ENCODE data around the gene TSR1.

TSR1 gene

DNA sequence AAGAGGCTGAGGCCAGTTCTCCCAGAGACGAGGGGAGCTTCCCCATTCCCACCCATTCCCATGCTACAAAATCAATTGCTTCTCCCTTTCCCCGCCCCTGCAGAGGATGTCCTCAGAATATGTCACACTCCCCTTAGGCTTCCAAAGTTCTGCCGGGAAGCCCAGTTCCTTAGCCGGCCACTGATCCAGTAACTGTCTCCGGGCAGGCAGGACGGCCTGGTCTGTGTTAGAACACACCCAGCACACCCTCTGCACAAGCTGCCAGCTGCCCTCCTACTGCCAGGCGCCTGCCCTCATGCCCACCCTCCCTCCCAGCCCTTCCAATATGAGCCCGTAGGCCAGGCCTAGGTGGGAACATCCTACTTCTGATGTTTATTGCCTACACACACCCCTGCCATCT is 32.1 kb upstream of the TSR1 start:
- no peak for DNase-seq

DNA sequence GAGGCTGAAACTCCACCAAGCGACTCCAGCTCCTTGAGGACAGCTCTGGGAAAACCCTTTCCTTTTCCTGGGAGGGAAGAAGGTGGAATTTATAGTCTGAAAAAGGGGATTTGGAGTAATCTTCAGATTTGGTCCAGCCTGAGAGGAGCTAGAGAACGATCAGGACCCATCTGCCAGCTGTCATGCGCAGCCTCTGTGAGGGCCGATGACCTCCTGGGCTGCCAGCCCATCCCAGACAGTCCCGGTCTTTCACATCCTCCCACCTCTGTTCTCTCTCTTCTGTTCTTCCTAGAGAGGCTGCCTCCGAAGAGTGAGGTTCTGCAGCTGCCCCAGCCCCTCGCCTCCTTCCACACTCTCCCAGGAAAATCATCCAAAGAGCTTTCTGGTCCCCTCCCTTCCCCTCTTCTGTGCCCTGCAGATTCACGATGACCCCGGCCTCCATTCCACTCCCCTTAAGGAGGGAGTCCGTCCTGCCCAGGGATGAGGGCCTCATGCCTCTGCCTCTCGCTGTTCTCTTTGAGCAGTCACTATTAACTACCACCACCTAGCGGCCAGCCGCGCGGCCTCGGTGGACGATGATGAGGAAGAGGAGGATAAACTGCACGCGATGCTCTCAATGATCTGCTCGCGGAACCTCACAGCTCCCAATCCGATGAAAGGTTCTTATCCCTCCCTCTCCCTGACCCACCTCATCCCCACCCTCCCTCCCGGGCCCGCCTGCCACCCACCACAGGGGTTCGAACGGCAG is 30.7 kb upstream of the TSR1 start:
- no peak for DNase-seq

DNA sequence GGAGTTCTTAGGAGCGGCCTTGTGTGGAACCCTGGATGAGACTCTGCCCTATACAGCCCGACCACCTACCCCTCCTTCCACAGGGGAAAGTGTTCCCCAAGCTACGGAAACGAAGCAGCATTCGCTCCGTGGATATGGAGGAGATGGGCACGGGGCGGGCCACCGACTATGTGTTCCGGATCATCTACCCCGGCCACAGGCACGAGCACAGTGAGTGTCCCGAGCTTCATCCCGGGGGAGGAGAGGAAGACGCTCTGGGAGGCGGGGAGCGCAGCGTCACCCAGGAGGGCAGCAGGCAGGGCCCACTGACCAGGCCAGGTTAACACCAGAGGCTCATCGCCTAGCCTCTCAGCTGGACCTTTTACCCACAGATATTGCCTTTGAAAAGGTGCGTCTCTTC is 28.9 kb upstream of the TSR1 start:
- DNase-seq: no peak

DNA sequence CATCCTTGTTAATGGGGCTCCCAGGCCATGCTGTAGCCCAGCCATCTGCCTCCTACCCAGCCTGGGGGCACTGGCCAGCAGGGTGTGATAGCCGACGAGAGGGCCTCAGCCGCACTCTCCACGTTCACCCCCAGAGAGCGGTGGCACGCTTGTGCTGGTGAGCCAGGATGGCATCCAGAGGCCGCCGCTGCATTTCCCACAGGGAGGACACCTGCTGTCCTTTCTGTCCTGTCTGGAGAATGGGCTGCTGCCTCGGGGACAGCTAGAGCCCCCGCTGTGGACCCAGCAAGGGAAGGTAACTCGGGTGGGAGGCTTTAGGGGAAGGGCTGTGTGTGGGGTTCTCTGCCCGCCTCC is 28.5 kb upstream of the TSR1 start:
- DNase-seq: no peak

DNA sequence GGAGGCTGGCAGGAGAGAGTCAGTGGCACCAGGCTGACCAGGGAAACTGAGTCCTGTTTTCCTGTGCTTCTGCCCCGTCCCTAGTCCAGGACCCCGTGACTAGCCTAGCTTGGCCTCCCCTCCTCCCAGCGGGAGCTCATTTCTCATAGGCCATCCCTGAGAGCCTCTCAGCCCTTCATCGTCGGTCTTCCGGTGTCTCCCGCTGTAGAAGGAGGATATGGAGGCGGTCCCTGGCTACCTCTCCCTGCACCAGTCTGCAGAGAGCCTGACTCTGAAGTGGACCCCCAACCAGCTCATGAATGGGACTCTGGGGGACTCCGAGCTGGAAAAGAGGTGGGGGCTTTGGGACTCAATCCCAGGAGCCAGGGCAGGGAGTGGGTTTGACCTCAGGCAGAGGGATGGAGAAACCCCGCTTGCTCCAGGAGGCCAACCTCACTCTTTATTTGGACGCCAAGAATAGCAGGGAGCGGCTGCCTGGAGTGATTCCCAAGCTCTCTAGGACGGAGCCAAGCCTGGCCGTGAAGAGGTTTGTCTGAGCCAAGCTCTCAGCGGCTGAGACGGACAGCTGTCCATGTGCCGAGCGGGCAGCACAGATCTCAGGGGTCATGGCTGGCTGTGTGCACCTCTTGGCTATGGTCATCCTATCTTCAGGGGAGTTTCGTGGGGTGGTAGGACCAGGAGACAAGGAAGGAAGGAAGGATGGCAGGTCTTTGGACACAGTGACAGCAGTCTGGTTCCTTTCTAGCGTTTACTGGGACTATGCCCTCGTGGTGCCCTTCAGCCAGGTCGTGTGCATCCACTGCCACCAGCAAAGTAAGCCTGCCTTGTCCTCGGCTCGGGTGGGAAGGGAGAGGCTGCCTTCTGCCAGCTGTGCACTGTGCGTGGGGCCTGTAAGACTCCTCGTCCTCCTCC is 27.9 kb upstream of the TSR1 start:
- no peak for DNase-seq

DNA sequence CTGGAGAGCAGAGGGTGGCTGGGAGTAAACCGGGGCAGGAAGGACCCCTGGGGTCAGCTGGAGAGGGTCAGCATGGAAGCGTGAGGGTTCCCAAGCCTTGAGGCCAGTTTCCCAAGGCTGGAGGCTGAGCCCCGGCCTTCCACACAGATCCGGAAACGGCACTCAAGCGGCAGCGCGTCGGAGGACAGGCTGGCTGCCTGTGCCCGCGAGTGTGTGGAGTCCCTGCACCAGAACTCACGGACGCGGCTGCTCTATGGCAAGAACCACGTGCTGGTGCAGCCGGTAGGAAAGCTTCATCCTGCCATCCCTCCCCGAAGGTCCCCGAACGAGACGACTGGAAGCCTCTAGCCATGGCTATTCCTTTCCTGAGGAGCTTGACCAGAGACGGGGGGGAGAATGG is 27.1 kb upstream of the TSR1 start:
- no peak for DNase-seq

DNA sequence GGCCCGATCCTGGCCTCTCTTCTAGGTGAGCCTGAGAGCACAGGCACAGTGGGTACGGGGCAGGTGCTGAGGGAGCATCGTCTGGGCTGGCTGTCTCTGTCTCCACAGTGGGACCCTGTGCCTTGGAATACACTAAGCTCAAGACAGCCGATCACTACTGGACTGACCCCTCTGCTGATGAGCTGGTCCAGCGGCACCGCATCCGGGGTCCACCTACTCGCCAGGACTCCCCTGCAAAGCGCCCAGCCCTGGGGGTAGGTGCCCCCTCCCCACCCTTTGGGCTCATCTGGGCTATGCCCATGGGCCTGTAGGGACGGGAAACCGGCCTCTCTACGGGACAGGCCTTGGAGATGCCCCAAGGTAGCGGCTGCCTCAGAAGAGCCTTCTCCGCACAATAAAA is 26.6 kb upstream of the TSR1 start:
- no peak for DNase-seq

DNA sequence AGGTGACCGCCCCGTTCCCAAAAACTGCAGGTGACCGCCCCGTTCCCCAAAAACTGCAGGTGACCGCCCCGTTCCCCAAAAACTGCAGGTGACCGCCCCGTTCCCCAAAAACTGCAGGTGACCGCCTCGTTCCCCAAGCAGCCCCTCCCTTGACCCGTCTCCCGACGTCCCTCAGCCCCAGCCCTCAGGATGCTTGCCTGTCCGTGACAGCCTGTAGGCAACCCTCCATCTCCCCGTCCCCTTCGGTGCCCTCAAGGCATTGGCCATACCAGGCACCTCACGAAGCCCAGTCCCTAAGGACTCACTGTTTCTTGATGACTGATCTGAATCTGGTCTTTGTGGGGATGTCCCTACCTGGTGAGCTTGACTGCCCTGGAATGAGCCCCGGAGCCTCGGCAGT is 26.2 kb upstream of the TSR1 start:
- DNase-seq: no peak

DNA sequence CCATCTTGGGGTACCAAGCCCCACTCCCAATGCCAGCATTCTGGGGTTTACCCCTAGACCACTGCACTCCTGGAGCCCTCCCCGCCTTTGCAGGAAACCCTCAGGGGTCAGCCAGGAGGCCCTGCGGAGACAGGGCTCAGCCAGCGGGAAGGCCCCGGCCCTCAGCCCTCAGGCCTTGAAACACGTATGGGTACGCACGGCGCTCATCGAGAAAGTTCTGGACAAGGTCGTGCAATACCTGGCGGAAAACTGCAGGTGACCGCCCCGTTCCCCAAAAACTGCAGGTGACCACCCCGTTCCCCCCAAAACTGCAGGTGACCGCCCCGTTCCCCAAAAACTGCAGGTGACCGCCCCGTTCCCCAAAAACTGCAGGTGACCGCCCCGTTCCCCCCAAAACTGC is 25.8 kb upstream of the TSR1 start:
- no peak for DNase-seq

DNA sequence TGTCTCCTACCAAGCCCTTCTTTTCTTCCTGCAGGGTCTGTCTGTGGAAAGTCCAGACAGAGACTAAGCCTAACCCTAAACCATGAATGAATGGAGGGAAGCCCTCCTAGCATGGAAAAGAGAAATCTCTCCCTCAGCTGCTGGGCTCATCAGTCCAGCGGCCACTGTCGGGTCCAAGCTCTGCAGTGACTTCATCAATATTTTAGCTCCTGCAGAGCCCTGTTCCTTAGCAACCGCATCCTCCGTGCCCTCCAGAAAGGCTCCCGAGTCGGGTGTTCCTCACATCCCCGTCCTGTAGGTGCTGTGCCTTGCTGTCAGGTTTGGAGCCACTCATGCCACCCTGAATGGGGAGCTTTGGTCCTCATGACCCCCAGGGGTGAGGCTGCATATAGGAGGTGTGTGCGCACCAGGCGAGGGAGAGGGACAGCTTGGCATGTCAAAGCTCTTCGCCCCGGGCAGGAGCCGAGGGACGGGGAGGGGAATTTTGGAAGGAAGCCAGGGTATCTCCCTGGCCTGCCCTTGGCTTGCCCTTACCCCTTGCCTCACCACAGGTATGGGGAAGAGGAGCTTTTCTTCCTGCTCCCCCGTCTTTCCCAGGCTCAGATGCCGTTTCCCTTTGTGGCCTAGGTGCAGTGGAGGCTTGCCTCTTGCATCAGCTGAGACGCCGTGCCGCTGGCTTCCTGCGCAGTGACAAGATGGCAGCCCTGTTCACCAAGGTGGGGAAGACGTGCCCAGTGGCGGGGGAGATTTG is 24.9 kb upstream of the TSR1 start:
- no peak for DNase-seq

DNA sequence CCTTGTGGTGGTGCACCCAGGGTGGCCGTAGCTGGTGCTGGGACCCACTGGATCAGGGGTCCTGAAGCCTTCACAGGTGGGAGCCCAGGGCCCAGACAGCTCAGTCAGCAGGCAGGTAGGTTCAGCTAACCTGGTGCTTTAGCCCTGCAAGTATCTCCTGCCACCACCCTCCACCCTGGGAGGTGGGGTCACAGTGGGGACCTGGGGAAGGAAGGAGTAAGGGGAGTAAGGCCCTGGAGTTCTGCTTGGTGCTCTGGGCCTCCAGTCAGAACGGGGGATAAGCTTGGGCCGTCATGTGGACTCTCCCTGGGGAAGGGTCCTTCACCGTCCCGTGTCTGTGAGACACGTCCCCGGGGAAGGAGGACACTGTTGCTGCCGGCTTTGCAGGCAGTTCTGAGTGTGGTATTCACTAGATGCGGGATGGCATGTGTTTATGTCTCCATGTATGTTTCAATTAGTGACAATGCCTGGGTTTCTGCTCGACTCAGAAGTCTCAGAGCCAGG is 21.7 kb upstream of the TSR1 start:
- no peak for DNase-seq

DNA sequence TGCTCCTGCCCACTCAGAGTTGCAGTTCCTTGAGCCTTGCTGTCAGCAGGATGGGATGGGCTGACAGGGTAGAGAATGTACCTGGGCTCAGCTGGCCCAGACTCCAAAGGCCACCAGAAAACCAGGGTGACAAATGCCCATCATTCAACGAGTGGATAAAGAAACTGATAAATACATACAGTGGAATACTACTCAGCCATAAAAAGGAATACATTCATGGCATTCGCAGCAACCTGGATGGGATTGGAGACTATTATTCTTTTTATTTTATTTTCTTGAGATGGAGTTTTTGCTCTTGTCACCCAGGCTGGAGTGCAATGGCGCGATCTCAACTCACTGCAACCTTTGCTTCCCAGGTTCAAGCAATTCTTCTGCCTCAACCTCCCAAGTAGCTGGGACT is 21.0 kb upstream of the TSR1 start:
- no peak for DNase-seq

DNA sequence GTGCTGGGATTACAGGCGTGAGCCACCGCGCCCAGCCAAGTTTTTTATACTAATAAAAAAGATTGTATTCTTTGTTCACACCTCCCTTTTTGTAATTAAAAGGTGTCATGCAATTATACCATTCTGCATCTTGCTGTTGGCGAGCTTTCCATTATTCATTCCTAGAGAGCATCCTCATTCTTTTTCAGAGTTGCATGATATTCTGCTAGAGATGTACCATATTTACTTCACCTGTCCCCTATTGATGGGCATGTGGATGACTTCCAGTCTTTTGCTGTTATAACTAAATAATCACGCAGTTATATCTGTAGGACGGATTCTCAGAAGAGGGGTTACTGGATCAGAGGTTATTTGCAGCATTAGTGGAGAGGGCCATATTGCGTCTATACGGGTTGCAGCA is 18.1 kb upstream of the TSR1 start:
- no peak for DNase-seq

DNA sequence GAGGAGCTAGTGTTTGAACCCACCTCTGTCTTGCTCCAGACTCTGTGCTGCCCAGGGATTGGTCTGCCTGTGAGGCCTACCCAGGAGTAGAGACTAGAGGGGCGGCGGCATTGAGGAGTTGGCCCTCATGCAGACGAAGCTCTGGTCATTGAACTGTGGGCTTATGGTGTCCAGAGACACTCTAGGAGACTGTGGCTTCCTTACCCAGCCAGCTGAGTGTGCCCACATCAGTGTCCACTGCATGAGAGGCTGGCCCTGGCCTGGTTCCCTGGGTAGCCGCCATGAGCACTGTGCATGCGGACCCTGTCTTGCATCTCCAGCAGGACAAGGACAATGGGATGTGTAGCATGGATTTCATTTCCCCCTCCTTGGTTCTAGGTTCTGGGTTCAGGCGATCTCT is 15.0 kb upstream of the TSR1 start:
- DNase-seq: no peak

DNA sequence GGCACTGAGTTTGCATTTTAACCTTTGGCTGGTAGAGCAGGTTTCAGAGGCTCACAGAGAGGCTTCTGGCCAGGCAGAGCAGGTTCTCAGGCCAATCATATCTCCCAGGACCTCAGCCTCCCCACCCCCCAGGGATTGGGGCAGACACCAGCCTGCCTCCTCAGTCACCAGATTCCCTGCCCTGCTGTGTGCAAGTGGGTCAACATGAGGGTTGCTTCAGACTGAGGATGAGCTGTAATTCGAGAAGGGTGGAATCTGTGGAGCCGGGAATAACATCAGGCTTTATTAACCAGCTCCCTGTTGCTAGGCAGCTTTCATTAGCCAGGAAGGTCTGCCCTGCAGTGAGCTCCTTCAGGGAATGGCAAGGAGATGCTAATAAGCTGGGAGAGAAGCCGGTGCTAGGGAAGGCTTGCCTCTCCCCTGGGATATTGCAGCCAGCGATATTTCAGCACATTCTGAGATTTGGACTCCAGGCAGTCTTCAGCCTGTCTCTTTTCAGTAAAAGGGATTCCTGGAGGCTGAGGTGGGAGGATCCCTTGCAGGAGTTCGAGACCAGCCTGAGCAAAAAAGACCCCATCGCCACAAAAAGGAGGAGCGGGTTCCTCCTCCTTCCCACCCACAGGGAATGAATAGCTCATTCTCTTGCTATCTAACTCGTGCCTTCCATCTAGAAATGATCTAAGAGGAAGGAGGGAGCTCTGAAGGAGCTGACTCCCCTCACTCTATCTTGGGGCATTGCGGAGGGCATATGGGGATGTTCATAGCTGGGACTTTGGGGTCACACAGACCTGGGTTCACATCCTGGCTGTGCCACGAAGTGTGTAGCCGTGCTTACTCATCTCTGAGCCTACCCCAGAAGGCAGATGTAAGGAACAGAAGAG is 11.8 kb upstream of the TSR1 start:
- DNase-seq: peak; percentile 35

DNA sequence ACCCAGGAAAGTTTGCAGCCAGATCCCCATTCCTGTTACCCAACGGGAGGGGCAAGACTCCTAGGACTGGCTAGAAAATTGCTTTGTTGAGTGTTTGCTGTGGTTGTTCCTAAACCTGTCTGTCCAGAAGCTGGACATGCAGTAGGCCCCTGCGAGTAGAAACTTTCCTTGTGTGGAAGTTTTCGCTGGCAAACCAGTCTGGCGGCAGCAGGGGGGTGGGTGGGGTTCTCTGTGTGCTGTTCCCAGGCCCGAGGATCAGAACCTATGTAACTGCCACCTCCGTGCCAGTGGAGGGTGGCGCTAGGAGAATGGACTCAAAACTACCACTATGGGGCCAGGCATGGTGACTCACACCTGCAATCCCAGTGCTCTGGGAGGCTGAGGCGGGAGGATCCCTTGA is 10.2 kb upstream of the TSR1 start:
- no peak for DNase-seq

DNA sequence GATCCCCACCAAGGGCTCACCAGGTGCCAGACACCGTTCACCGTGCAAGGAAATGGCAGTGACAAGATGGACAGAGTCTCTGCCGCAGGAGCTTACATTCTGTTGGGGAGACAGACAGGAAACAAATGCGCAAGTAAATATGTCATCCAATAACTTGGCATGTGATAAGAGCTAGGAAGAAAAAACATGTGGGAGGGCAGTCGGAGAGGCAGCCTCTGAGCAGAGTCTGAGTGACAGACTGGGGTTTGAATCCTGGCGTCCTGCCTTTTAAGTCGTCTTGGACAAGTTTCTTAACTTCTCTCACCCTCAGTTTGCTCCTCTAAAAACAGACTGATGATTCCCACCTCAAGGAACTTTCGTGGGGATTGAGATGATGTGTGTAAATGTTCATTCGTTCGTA is 8.3 kb upstream of the TSR1 start:
- no peak for DNase-seq

DNA sequence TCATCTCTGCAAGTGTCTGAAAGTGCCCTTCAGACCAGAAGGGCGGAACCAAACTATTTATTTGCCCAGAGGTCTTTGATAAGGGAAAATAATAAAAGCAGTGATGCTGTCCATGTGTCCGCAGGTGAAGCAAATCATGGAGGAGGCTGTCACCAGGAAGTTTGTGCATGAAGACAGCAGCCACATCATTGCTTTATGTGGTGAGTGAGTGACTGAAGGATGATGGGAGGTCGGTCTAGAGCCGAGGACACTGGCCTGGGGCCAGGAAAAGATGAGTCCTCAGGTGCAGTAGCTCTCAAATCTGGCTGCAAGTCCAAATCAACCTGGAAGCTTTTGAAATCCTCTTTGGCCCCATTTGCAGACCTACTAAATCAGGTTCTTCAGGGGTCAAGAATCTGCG is 7.2 kb upstream of the TSR1 start:
- no peak for DNase-seq

DNA sequence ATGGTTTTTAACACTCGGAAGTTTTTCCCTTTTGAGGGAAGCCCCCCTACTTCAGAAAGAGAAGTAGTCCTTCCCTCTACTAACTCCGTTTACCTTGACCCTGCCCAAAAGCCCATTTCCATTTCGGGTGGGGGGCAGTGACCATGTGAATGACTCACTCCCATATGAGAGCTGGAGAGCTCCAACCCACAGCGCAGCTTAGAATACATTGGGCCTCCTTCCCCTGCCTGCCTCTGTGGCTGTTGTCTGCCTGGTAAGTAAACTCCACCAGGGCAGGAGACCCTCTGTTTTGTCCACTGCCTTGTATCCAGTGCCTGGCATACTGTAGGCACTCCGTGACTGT is 2.0 kb upstream of the TSR1 start:
- no peak for DNase-seq

DNA sequence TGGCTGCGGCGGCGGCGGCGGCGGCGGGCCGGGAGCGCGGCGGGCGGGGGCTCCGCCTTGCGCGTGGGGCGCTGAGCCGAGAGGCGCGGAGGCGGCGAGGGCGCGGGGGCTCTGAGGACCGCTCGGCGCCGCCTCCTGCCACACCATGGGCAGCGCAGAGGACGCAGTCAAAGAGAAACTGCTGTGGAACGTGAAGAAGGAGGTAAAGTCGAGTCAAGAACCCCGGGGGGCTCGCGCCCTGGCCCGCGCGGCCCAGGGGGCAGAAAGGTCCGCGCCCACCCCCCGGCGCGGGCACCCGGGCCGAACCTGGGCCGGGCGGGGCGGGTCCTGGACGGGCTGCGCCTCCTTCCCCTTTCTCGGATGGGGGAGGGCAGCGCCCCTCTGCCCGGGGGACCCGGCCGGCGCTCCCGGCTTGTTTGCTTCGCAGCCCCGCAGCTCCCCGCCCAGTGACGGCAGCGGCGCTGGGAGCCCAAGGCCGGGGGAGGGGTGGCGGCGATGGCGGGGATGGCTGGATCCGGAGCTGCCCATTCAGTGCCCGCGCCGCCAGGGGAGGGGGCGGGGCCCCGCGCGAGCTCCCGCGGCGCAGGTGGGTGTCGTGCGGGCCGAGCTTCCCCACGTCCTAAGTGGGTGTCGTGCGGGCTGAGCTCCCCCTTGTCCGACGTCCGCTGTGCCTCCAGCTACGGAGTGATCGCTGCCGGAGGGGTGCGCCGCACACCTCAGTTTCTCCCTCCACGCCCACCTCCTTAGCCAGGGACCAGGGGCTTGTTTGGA is 1.5 kb upstream of the TSR1 start:
- no peak for DNase-seq

DNA sequence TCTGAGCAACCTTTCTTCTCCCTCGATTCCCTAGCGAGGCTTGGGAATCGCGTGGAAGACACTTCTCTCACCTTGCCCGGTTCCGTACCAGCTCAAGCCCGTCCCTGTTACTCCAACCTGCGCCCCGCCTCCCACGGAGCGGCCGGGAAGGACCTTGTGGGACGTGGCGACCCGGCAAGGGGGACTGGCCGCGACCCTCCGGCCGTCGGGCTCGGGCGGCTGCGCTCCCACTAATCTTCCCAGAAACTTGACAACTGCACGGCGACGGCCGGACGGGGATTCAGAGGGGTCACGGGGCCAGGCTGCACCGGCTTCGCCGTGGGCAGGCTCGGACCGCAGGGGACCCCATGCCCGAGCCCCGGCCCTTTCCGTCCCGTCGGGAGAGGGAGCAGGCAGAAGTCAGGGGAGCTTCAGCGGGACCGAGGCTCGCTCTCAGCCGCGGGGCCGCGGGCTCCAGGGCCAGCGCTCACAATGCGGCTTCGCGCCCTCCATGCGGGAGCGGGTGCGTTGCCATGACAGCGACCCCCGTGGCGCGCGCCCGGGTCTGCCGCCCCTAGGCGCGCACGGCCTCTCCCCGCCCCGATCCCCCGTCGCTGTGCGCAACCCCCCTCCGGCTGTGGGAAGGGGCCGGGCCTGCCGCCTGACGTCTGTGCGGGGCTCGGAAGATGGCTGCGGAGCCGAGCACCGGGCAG is 741 bp upstream of the TSR1 start, which contains the start of gene SGSM2:
SGSM2 (plus strand) TSS at position 650 of the 692 bp plus-strand sequence. CDS start 188 bp downstream, outside the sequence.
- DNase-seq: peak; percentile 32

Data from NCI-H1105 (cell line).